Chondrocyte (in vitro differentiated cells): Measurements from ENCODE around the gene CMSS1. TPM values are rescaled to one million over a fixed set of nuclear protein-coding genes. Genes with fewer than 3 reads are reported as not detected.

Experiments
- DNase-seq: peaks from one replicate; pipeline ENCODE4 v3.0.0; 2021; ENCODE audit warnings: mixed read lengths, low spot score
- H3K27ac Mint-ChIP-seq: one replicate; pipeline ENCODE4 v1.8.0; 2021; ENCODE audit warnings: mild to moderate bottlenecking, moderate library complexity, mixed read lengths; ENCODE audit not compliant: unreplicated experiment
- H3K27me3 Mint-ChIP-seq: 2 replicates; pipeline ENCODE4 v1.8.0; 2021; ENCODE audit warnings: low read depth, mixed read lengths
- H3K36me3 Mint-ChIP-seq: 2 replicates; pipeline ENCODE4 v1.8.0; 2021; ENCODE audit warnings: low read depth, mixed read lengths
- H3K4me1 Mint-ChIP-seq: 2 replicates; pipeline ENCODE4 v1.8.0; 2021; ENCODE audit warnings: low read depth, mild to moderate bottlenecking, mixed read lengths
- H3K4me3 Mint-ChIP-seq: one replicate; pipeline ENCODE4 v1.8.0; 2021; ENCODE audit warnings: mild to moderate bottlenecking, moderate library complexity, mixed read lengths; ENCODE audit not compliant: unreplicated experiment
- H3K9me3 Mint-ChIP-seq: 2 replicates; pipeline ENCODE4 v1.8.0; 2021; ENCODE audit warnings: low read depth, mixed read lengths
- CTCF ChIP-seq: fragments of 200-600 bp; sonication (generic); IDR thresholded peaks from 2 replicates; pipeline ENCODE4 v1.5.0; 2021; ENCODE audit warnings: antibody characterized with exemption, mild to moderate bottlenecking, moderate library complexity
- total RNA-seq: library from RNA; stranded (reverse); gene quantifications from 3 replicates; pipeline ENCODE4 v1.2.1, GENCODE V29; 2021

CMSS1 gene
- total RNA-seq, 1 donor from 2014 or later = 19.5 TPM

- no peaks in the 10 kb centered on the region for H3K27me3 Mint-ChIP-seq
- TF ChIP-seq CTCF = no peak
- peaks cover 81% of the 10 kb centered on the region for H3K4me1 Mint-ChIP-seq
- peak overlapping the region; percentile 94 for H3K27ac Mint-ChIP-seq
- no peak overlapping the region for H3K4me3 Mint-ChIP-seq
- H3K9me3 Mint-ChIP-seq = peaks cover 2% of the 10 kb centered on the region
- DNase-seq = no peak
- peaks cover 1% of the 10 kb centered on the region for H3K36me3 Mint-ChIP-seq
Observed at GRCh38 chr3:100106094-100106493, 288.4 kb downstream of the CMSS1 start.

GRCh38 chr3:100106531-100107141 lies 289.0 kb downstream of the CMSS1 start:
- Mint-ChIP-seq H3K27me3 (no peaks in the 10 kb centered on the region), H3K27ac (peak overlapping the region; percentile 94), H3K4me1 (peaks cover 79% of the 10 kb centered on the region), H3K4me3 (no peak overlapping the region), H3K36me3 (no peaks in the 10 kb centered on the region), H3K9me3 (no peaks in the 10 kb centered on the region)
- DNase-seq = no peak
- TF ChIP-seq CTCF = no peak

- Mint-ChIP-seq H3K9me3 (no peaks in the 10 kb centered on the region), H3K4me3 (no peak overlapping the region)
- no peak for DNase-seq
Observed at GRCh38 chr3:100107221-100107814, 289.7 kb downstream of the CMSS1 start.

DNA sequence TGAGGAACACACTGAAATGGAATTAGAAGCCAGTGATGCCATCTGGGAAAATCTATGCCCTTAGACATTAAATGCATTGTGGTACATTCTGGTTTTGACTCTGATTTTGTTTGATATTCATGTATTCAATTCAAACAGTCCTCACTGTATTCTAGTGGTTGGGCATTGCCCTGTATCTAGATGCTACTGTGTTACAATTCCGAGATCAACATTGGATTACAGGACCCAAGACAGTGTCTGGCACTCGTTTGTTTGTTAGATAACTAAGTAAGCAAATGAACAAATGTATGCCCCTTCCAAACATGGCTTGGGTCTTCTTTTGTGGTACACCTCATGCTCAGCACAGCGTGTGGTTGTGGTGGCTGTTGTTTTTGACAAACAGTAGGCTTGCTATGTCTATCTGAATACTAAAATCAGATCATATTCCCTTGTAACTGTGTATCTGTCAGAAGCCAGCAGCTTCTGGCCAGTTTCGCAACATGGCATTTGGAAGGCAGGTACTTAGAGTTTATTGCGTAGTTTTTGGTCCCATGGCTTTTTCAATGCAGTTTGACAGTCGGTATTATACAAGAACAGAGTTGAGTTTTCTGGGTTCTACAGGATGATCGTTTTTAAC lies 290.9 kb downstream of the CMSS1 start:
- Mint-ChIP-seq H3K27me3 (no peaks in the 10 kb centered on the region), H3K27ac (no peak overlapping the region), H3K4me1 (peaks cover 68% of the 10 kb centered on the region), H3K9me3 (no peaks in the 10 kb centered on the region), H3K4me3 (no peak overlapping the region), H3K36me3 (no peaks in the 10 kb centered on the region)
- TF ChIP-seq CTCF = no peak
- no peak for DNase-seq

More at GRCh38 chr3:100107221-100107814, 289.7 kb downstream of the CMSS1 start:
- peaks cover 79% of the 10 kb centered on the region for H3K4me1 Mint-ChIP-seq
- TF ChIP-seq CTCF = no peak
- H3K27me3 Mint-ChIP-seq = no peaks in the 10 kb centered on the region
- H3K36me3 Mint-ChIP-seq = no peaks in the 10 kb centered on the region
- peak overlapping the region; percentile 78 for H3K27ac Mint-ChIP-seq

DNA sequence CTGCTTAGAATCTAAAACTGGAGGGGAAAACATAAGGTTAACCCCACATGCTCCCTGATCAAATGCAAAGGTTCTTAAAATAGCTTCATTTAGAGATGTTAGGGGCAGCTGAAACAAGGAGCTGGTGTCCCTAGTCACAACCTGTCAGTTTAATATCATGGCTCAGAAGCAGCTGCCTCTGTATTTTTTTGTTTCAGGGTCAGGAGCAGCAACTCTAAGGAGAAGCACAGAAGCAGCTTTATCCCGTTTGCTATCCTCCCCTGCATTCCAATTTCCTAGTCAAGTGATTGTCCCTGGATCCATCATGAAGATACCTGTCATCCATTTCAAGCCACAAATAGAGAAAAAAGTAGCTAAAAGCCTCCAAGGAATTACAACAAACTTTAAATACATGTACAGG lies 292.5 kb downstream of the CMSS1 start:
- H3K27ac Mint-ChIP-seq = peak overlapping the region; percentile 86
- no peaks in the 10 kb centered on the region for H3K36me3 Mint-ChIP-seq
- H3K9me3 Mint-ChIP-seq = no peaks in the 10 kb centered on the region
- peak overlapping the region; percentile 46 for H3K4me3 Mint-ChIP-seq
- no peak for TF ChIP-seq CTCF
- DNase-seq = no peak
- H3K4me1 Mint-ChIP-seq = peaks cover 63% of the 10 kb centered on the region
- no peaks in the 10 kb centered on the region for H3K27me3 Mint-ChIP-seq
